PC-9 (cell line): ENCODE results near the gene SMIM1. TPM values are rescaled to one million over a fixed set of nuclear protein-coding genes. Genes with fewer than 3 reads are reported as not detected.

Source experiments
- BruUV-seq: library from RNA; stranded (reverse); fragments of 400-500 nt; replicated peaks from 2 replicates; lab custom pipeline; 2021; lab: Mats Ljungman, UMichigan
- CTCF ChIA-PET: fragments of 300-600 bp; sonication (Branson Sonifier 250); formaldehyde crosslinking; loops from one replicate; lab custom pipeline; 2022; ENCODE audit warnings: antibody characterized with exemption; lab: Charles Lee
- POLR2A ChIA-PET: fragments of 300-600 bp; sonication (Branson Sonifier 250); formaldehyde crosslinking; loops from one replicate; lab custom pipeline; 2022; ENCODE audit warnings: antibody characterized with exemption; ENCODE audit not compliant: unreplicated experiment; lab: Charles Lee
- DNase-seq, 2 experiments: peaks; one replicate each; pipeline versions ENCODE4 v3.0.0 to v3.0.0-alpha.2; 2015 to 2022; ENCODE audit warnings: mixed read lengths in 1 of 2
- H2AFZ ChIP-seq: fragments of 200-600 bp; sonication (generic); 2 replicates; pipeline ENCODE4 v1.8.1; 2017; ENCODE audit warnings: antibody characterized with exemption
- H3F3A ChIP-seq: fragments of 200-600 bp; sonication (generic); 2 replicates; pipeline ENCODE4 v1.8.1; 2017; ENCODE audit warnings: antibody characterized with exemption, mild to moderate bottlenecking, low read depth; ENCODE audit not compliant: insufficient read depth
- H3K27ac ChIP-seq: fragments of 200-600 bp; sonication (generic); 2 replicates; pipeline ENCODE4 v1.6.1; 2016; ENCODE audit warnings: mixed run types
- H3K27me3 ChIP-seq: fragments of 200-600 bp; sonication (generic); 2 replicates; pipeline ENCODE4 v1.6.1; 2016; ENCODE audit warnings: low read depth, mixed run types; ENCODE audit not compliant: insufficient read depth
- H3K36me3 ChIP-seq: fragments of 200-600 bp; sonication (generic); 2 replicates; pipeline ENCODE4 v1.6.1; 2016; ENCODE audit warnings: low read depth, mixed run types
- H3K4me1 ChIP-seq: fragments of 200-600 bp; sonication (generic); replicated peaks from 2 replicates; pipeline ENCODE4 v1.6.1; 2016; ENCODE audit warnings: mixed run types; ENCODE audit not compliant: insufficient read depth
- H3K4me2 ChIP-seq: fragments of 200-600 bp; sonication (generic); 2 replicates; pipeline ENCODE4 v1.6.1; 2017; ENCODE audit warnings: mixed run types
- H3K4me3 ChIP-seq: fragments of 200-600 bp; sonication (generic); 2 replicates; pipeline ENCODE4 v1.6.1; 2016; ENCODE audit warnings: mixed run types
- H3K79me2 ChIP-seq: fragments of 200-600 bp; sonication (generic); 2 replicates; pipeline ENCODE4 v1.6.1; 2017; ENCODE audit warnings: low read depth, mixed run types
- H3K9me2 ChIP-seq: fragments of 200-600 bp; sonication (generic); 2 replicates; pipeline ENCODE4 v1.8.1; 2017; ENCODE audit warnings: mild to moderate bottlenecking; ENCODE audit not compliant: insufficient read depth
- H3K9me3 ChIP-seq: fragments of 200-600 bp; sonication (generic); 2 replicates; pipeline ENCODE4 v1.8.1; 2016; ENCODE audit warnings: low read depth; ENCODE audit not compliant: insufficient read depth
- H4K20me1 ChIP-seq: fragments of 200-600 bp; sonication (generic); 2 replicates; pipeline ENCODE4 v1.8.1; 2017; ENCODE audit not compliant: insufficient read depth
- EZH2 ChIP-seq: fragments of 200-600 bp; sonication (generic); IDR thresholded peaks from 2 replicates; pipeline ENCODE4 v1.8.0; 2017; ENCODE audit warnings: antibody characterized with exemption, low read depth
- intact Hi-C: fragments of 100-400 bp; cut with micrococcal nuclease; formaldehyde crosslinking; loops from one replicate; pipeline ENCODE4 v1.10.0; 2022; ENCODE audit not compliant: unreplicated experiment
- total RNA-seq: library from RNA; stranded (reverse); gene quantifications from 2 replicates; pipeline ENCODE4 v1.2.3, GENCODE V29; 2021
- TF ChIP-seq, protein P1 (sequence below): fragments of 200-600 bp; sonication (generic); conservative IDR thresholded peaks from 2 replicates; pipeline ENCODE4 v1.6.1; 2017; ENCODE audit warnings: mixed run types, antibody characterized with exemption, mild to moderate bottlenecking, moderate library complexity

The SMIM1 gene
- total RNA-seq, 1 experiment from 2014 or later: 5.9 TPM

- no TSS peak for BruUV-seq
- Histone ChIP-seq H3K4me1 (no peaks in the 10 kb centered on the region), H3K36me3 (0 out of 2 replicates have a peak, but pooled peaks cover 10% of the 10 kb centered on the region), H3F3A (no peaks in the 10 kb centered on the region; the same call in 1 of the 2 replicates), H2AFZ (no peak overlapping the region), H3K4me2 (no peak overlapping the region), H3K9me3 (no peaks in the 10 kb centered on the region), H3K79me2 (no peaks in the 10 kb centered on the region), H3K9me2 (no peaks in the 10 kb centered on the region), H3K27me3 (no peaks in the 10 kb centered on the region), H3K27ac (no peak overlapping the region), H4K20me1 (peaks cover 3% of the 10 kb centered on the region; the same call in 1 of the 2 replicates), H3K4me3 (no peak overlapping the region)
- intact Hi-C loops: loop anchor here (10.0 kb wide), 1 partner anchor 1778 kb away; no protein-coding TSS in a partner anchor
- POLR2A ChIA-PET: no interaction called here
- CTCF ChIA-PET: no interaction called here
- TF ChIP-seq, protein P1, sequence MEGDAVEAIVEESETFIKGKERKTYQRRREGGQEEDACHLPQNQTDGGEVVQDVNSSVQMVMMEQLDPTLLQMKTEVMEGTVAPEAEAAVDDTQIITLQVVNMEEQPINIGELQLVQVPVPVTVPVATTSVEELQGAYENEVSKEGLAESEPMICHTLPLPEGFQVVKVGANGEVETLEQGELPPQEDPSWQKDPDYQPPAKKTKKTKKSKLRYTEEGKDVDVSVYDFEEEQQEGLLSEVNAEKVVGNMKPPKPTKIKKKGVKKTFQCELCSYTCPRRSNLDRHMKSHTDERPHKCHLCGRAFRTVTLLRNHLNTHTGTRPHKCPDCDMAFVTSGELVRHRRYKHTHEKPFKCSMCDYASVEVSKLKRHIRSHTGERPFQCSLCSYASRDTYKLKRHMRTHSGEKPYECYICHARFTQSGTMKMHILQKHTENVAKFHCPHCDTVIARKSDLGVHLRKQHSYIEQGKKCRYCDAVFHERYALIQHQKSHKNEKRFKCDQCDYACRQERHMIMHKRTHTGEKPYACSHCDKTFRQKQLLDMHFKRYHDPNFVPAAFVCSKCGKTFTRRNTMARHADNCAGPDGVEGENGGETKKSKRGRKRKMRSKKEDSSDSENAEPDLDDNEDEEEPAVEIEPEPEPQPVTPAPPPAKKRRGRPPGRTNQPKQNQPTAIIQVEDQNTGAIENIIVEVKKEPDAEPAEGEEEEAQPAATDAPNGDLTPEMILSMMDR: no peak
- TF ChIP-seq EZH2: no peak
- DNase-seq: no peak
These were observed 3.8 kb downstream of the SMIM1 start for GRCh38 chr1:3776231-3776961.

- Histone ChIP-seq H2AFZ (no peak overlapping the region), H3F3A (no peaks in the 10 kb centered on the region; the same call in 1 of the 2 replicates), H3K4me1 (no peaks in the 10 kb centered on the region), H3K4me3 (no peak overlapping the region), H3K9me3 (no peaks in the 10 kb centered on the region), H3K79me2 (no peaks in the 10 kb centered on the region), H4K20me1 (peaks cover 3% of the 10 kb centered on the region), H3K36me3 (peaks cover 11% of the 10 kb centered on the region; the same call in 1 of the 2 replicates), H3K27ac (no peak overlapping the region), H3K27me3 (no peaks in the 10 kb centered on the region), H3K9me2 (no peaks in the 10 kb centered on the region), H3K4me2 (no peak overlapping the region)
- no peak for DNase-seq
- no TSS peak for BruUV-seq
- ChIA-PET POLR2A (no interaction called here), CTCF (no interaction called here)
- intact Hi-C loops: loop anchor here (10.0 kb wide), 1 partner anchor 1778 kb away; no protein-coding TSS in a partner anchor
- TF ChIP-seq EZH2: no peak
- TF ChIP-seq, protein P1: no peak
These were observed 4.6 kb downstream of the SMIM1 start for GRCh38 chr1:3777078-3777547.

- Histone ChIP-seq H2AFZ (no peak overlapping the region), H3K79me2 (no peaks in the 10 kb centered on the region), H3K27me3 (no peaks in the 10 kb centered on the region), H4K20me1 (peaks cover 6% of the 10 kb centered on the region), H3K4me3 (no peak overlapping the region), H3K36me3 (peaks cover 18% of the 10 kb centered on the region; the same call in 1 of the 2 replicates), H3K4me1 (no peaks in the 10 kb centered on the region), H3K9me2 (no peaks in the 10 kb centered on the region), H3F3A (no peaks in the 10 kb centered on the region; the same call in 1 of the 2 replicates), H3K9me3 (no peaks in the 10 kb centered on the region), H3K27ac (no peak overlapping the region), H3K4me2 (no peak overlapping the region)
- BruUV-seq: no TSS peak
- no peak for DNase-seq
- TF ChIP-seq, protein P1: no peak
- TF ChIP-seq EZH2: no peak
- CTCF ChIA-PET: no interaction called here
- intact Hi-C loops: loop anchor here (10.0 kb wide), 1 partner anchor 1777 kb away; no protein-coding TSS in a partner anchor
- POLR2A ChIA-PET: interaction anchor here (0.5 kb wide), 1 partner anchor 17 kb away, joined by 3 read pairs; no protein-coding TSS in a partner anchor
These were observed 5.4 kb downstream of the SMIM1 start for GRCh38 chr1:3777647-3778589.
